ENCODE results near the gene GBP5. TPM values are rescaled to one million over a fixed set of nuclear protein-coding genes. Genes with fewer than 3 reads are reported as not detected.

The GBP5 gene
- total RNA-seq, 4 donors from 2014 or later = 0.26 to 1.6 (median 0.83) TPM; not detected in 1

- TF ChIP-seq POLR2A (IDR thresholded peaks at IDR 0.05) (no peak), CTCF (IDR thresholded peaks at IDR 0.05) (no peak)
- H3K4me3 ChIP-seq = no peak overlapping the region
- DNase-seq = no peak
- no peaks in the 10 kb centered on the region for H3K27me3 ChIP-seq
- H3K9me3 ChIP-seq = no peaks in the 10 kb centered on the region
- no peak overlapping the region for H3K27ac ChIP-seq
- no peaks in the 10 kb centered on the region for H3K36me3 ChIP-seq
- intact Hi-C loops (cut with DNase I; ENCODE audit: low total_unique reads) = no loop called here
- H3K4me1 ChIP-seq = no peaks in the 10 kb centered on the region
These were observed 29.6 kb downstream of the GBP5 start for GRCh38 chr1:89243046-89243445.

Other genes starting within 250 kb of the GBP5 start
- 10 to 100 TPM; 11.2 to 38.6 (median 20.5) TPM for gene GBP3, start 250.0 kb downstream of the GBP5 start, total RNA-seq
- 10 to 100 TPM; 57.9 to 86.6 (median 78.5) TPM for gene GBP1, start 207.7 kb downstream of the GBP5 start, total RNA-seq
- 10 to 100 TPM; 18.4 to 95.0 (median 50.5) TPM for gene GBP2, start 146.7 kb downstream of the GBP5 start, total RNA-seq
- not detected for gene GBP7, start 96.9 kb downstream of the GBP5 start, total RNA-seq
- gene GBP4, start 73.9 kb downstream of the GBP5 start, total RNA-seq = 10 to 100 TPM; 11.1 to 99.4 (median 18.3) TPM
- not detected for gene GBP6, start 91.2 kb upstream of the GBP5 start, total RNA-seq